DMS153 treated with DMSO at 0.1 percent for 48 hours (cell line): ENCODE measurements around the gene LGALS3BP.
"Not testable (repeated sequence)": the region's sequence is repeated elsewhere in the genome, so short reads cannot be mapped to it uniquely, and the experiment has no call there.

Source experiments
- DNase-seq: peaks from one replicate; lab custom pipeline; 2025; ENCODE audit not compliant: unreplicated experiment; lab: John Stamatoyannopoulos, UW

LGALS3BP gene

DNA sequence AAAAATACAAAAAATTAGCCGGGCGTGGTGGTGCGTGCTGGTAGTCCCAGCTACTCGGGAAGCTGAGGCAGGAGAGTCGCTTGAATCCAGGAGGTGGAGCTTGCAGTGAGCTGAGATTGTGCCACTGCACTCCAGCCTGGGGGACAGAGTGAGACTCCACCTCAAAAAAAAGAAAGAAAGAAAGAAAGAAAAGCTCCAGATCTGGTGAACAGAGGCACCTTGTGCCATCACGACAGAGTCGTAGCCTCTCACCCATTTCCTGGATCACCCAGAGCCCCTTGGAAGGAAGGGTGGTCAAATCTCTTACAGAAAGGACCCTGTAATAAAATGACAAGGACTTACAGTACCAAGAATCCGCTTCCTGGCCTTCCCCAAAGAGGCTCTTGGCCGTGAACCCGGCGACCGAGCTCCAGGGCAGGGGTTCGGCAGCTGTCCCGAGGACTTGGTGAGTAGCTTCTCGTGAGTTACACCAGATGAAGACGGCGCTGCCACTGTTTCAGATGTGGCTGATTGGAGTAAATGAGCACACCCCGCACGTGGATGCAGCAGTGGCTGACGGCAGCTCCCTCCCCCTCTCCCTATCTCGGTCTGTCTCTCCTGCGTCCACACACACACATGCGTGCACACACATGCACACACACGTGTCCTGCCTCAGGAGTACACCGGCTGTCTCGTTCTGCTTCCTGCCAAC, 13.5 kb downstream of the LGALS3BP start:
- DNase-seq, result no peak

DNA sequence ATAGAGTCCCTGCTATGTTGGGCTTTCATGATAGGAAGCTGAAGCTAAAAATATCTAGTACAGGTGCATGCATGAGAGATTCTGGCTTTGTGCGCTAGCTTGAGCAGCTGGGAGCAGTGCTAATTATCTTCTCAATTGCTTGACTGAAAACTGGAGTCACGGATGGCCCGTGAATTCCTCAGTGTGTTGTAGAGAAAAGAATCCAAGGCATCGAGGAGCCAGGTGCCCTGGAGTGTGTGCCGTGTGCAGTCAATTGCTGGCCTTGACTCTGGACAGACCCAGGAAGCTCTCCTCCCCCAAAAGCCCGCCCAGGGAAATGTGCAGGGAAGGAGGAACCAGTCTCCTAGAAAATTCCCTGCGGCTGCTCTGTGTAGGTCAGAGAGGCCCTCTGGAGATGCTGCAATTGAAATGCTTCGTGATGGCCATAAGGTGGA, 14.2 kb downstream of the LGALS3BP start:
- DNase-seq, result peak; percentile 21

DNA sequence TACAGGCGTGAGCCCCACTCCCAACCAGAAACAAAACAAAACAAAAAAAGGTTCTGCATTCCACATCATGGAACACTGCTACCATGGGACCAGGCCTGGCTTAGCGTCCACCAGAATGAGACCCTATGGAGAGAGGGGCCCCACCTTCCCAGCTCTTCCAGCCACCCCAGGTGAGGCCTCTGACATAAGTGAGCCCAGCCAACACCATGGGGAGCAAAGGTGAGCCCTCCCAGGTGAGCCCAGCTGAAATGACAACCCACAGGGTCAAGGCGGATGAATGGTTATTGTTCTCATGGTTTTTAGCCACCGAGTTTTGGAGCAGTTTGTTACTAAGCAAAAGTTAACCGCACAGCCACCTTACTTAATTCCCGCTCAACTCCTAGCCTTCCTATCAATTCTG, 16.3 kb downstream of the LGALS3BP start:
- DNase-seq, result no peak

DNA sequence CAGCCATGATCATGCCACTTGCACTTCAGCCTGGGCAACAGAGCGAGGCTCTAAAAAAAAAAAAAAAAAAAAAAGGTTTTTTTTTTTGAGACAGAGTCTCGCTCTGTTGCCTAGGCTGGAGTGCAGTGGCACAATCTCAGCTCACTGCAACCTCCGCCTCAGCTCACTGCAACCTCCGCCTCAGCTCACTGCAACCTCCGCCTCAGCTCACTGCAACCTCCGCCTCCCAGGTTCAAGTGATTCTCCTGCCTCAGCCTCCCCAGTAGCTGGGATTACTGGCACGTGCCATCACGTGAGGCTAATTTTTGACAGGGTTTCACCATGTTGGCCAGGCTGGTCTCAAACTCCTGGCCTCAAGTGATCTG, 16.8 kb downstream of the LGALS3BP start:
- DNase-seq, result not testable (repeated sequence)

DNA sequence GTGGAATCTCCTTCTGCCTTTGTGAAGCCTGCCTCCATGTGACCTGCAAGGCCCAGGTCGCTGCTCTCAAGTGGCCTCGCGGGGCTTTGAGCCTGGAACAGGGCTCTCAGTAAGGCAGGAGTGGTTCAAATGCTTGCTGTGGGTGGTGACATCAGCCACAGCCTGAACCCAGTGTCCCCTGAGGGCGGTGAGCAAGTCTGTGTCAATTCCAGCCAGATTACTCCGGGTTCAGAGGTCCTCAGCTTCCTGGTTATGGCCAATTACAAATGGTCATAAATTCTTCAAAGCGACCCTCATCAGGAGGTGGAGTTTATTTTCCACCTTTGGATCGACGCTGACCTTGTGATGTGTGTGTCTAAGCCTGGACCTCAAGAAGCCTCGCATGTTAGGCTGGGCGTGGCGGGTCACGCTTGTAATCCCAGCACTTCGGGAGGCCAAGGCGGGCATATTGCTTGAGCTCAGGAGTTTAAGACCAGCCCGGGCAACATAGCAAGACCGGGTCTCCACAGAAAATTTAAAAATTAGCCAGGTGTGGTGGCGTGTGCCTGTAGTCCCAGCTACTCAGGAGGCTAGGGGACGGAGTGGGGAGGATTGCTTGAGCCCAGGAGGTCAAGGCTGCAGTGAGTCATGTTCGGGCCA, 17.3 kb downstream of the LGALS3BP start:
- no peak for DNase-seq

DNA sequence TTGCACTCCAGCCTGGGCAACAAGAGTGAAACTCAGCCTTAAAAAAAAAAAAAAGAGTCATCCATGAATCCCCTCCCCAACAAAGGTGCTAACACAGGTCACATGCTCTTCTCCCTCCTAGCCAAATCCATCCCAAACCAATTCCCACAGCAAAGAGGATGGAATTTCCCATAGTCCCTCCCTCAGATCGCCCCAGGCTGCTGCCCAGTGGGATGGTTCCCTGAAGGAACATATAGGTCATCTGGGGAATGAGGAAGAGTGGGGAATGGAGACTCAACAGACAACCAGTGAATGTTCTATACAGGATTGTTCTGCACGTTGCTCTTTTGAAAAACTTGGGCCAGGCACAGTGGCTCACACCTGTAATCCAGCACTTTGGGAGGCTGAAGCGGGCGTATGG, 18.2 kb downstream of the LGALS3BP start:
- no peak for DNase-seq

DNA sequence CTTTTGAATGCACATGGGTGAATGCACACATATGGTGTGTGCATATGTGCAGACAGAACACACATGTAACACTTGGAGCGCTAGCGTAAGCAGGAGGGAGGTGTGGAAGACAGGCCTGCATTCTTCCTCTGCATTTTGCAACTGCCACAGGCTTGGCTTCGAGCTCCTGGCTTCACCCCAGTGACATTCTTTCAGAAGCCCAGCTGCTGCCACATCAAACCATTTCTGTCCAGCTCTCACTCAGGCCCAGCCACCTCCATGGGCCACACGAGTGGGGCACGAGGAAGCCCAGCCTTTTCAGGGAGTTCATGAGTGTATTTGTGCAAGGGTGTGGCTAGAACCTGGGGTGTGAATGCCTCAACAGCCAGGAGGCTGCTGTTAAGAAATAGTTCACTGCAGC, 18.8 kb downstream of the LGALS3BP start:
- no peak for DNase-seq

DNA sequence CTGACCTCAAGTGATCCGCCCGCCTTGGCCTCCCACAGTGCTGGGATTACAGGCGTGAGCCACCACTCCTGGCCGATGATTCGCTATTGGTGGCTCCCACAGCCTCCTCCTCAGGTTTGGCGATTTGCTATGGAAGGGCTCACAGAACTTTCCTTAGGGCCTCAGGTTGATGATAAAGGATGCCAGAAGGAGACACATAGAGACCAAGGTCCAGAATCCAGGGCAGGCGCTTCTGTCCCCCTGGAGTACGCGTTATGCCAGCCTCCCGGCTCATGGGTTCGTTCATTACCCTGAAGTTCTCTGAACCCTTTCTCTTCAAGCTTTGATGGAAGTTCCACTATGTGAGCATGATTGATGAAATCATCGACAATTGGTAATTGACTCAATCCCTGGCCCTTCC, 19.9 kb downstream of the LGALS3BP start:
- no peak for DNase-seq

DNA sequence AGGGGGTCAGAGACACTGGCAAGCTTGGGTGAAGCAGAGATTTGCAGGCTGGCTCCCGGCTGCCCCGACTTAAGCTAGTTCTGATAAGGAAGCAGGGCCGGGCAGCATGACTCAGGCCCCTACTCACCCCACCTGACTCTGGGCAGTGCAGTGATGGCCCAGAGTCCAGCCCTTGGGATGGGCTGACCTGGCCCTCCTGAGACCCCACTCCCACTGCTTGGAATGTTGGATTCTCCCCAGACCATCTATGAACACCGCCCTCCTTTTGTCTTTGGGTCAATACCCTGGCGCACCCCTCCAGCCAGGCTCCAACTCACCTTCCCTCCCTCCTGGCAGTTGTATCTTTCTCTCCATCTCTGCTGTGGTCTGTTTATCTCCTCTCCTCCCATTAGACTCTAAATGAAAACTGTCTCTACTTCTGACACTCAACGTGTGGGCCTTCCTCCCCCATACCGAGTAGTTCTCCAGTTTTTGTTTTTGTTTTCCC, 21.0 kb downstream of the LGALS3BP start:
- DNase-seq, result no peak

DNA sequence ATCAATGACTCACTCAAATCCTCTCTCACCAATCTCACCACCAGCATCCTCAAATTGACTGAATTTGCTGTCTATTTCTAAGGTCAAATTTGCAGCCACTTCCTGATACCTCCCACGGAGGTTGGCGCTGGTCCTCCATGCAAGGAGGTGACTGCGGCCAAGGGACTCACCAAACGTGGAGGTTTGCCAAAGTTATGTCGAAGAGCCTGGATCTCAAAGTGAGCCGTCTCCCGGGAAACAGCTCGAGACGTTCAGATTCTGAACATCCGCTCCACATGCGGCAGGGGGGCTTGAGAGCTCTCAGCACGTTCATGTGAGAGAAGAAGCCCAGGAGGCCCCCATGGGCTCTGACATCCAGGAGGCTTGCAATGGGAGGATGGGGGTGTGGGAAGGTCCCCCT, 22.6 kb downstream of the LGALS3BP start:
- DNase-seq, result no peak

DNA sequence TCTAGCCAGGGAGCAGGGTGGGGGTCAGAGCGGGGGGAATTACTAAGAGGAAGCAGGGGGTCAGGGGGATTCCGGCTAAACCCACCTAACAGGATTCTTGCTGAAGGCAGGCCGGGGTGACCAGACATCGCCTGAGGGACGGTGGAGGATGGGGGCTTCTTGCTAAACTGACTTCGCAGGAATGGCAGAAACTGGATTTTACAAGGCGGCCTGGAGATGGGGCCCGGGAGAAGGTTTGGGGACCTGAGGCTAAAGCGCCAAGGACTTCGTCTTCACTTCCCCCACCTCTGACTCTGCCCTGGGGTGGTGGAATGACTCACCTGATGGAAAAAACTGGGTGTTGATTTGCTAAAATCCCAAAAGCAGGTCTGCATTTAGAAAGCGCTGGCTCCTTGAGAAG, 23.5 kb downstream of the LGALS3BP start:
- DNase-seq, result no peak

DNA sequence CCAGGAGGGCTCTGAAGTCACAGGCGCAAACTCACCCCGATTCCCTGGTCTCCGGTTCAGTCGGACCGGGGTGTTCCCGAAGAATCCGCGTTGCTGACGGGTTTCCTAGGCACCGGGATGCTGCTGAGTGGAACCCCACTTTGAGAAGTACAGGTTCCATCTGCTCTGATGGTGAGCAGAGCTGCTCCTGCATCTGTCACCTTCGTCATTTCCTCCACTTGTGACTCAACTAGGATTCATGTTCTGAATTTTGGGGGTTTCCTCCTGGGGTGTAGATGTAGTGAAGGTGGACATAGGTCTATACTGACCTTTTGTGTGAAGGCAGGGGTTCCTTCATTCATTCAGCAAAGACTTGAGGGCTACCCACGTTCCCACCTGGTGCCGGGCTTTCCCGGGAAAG, 25.0 kb downstream of the LGALS3BP start:
- no peak for DNase-seq

DNA sequence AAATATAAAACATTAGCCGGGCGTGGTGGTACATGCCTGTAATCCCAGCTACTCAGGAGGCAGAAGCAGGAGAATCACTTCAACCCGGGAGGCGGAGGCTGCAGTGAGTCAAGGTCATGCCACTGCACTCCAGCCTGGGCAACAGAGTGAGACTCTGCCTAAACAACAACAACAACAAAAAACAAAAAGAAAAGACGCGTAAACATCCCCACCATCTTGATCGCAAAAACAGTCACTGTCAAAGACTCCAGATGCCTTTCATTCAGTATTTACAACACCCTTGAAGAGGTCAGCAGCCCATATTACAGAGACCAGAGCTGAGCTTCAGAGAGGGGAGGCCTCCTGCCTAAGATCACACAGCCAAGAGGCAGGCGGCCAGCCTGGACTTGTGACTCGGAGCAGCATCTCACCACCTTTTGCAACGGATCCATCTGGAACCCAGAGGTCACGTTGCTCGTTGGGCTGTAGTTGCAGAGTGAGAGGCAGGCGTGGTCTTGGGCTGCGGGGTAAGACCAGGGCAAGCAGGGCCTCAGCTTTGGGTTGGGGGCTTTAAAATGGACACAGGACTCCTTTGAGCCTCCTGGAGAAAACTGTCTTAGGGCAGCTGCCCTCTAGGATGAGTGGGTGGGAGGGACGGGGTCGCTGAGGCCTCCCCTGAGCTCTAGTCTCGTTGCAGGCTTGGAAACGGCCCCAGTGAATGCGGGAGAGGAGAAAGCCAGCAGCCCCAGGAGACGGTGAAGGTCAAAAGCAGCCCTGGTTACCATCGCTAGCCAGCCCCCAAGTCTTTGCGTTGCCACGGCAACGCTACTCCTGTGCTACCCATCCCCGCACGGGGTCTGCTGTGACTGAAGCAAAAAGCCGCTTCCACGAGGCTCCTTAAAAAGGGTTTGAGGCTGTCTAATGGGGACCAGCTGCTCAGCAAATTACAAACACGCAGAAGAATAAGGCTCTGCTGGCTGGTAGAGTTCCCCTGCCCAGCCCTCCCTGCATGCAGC, 26.1 kb downstream of the LGALS3BP start:
- DNase-seq, result no peak

DNA sequence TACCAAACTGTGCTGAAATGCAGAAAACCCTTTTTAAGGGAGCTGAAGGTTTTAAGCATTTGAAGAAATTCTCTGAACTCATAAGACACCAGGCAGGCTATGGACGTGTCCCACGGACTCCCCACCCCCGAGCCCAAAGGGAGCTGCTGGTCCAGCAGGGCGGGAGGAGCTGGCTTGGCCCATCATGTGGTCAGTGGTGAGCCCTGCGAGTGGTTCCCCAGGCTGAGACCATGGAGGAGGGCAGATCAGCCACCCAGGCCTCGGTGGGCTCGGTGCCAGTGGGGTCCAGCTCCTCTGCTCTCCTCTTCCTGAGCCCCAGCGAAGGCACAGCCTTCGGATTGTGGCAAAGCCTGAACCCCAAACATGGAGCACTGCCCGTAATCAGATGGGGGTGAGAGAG, 27.0 kb downstream of the LGALS3BP start:
- DNase-seq, result no peak

DNA sequence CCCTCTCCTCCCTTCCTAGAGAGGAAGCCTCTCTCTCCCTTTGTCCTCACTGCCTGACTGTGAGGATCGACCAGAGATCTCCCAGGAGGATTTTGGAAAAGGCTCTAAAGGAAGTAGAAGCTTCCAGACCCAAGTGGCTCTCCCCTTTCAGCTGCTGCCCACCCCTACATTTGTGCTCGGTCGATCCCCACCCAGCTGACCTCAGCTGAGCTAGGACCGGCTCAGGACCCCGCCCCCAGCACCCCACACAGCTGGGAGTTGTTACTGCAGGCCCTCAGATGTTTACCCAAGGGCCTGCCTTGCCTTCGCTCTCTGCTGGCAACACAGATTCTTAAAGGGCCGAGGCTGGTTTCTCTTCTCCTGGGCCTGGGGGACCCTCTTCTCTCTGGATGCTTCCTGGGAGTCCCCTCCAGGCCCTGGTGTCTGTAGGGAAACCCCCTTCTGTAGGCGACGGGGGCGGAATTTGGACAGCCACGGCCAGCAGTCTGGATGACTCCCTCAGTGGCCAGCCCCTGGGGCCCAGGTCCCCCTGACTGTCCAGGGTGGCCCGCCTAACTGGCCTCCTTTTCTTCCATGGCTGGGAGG, 27.7 kb downstream of the LGALS3BP start:
- DNase-seq, result no peak

DNA sequence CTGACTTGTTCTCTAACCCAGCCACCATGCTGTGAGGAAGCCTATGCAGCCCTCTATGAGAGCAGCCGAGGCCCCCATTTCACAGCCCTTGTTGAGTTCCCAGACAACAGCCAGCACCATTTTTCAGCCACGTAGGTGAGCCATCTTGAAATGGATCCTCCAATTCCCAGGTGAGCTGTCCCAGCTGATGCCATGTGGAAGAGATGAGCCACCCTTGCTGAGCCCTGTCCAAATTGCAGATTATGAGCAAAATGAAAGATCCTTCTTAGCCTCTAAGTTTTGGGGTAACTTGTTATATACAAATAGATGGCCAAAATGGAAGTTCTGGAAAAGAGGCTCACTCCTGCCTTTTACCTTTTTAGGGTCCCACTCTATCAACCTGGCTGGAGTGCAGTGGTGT, 28.9 kb downstream of the LGALS3BP start:
- DNase-seq, result no peak

DNA sequence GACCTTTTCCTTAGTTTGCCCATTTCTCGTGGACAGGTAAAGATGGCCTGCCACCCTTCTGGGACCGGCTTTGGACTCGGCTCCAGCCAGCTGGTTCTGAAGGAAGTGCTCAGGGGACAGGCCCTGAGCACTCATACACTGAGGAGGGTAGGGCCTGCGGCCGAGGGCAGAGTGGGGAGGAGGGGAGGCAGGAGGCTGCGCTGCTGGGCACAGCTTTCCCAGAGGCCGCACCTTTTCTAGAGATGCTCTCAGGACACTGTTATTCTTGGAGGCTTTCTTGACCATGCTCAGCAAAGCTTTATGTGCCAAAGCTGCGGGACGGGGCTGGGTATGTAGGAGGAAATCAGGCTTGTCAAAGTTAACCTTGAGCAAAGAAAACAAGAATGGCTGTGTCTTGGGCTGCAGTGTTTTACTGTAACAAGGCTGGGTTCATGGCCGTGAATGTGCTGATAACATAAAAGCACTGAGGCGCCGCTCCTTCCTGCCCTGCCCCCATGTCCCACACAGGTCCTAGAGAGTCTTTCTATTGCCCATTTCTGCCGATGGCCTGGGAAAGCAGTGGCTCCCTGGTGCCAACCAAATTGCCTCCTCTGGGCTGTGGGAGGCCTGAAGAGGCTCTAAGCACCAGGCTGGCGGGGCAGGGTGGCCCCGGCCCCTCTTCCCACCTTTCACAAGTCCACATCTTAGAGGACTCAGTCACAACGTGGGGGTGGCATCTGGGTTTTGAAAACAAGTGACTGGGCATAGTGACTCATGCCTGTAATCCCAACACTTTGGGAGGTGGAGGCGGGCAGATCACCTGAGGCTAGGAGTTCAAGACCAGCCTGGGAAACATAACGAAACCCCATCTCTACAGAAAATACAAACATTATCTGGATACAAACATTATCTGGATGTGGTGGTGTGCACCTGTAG, 32.2 kb downstream of the LGALS3BP start:
- DNase-seq, result no peak

DNA sequence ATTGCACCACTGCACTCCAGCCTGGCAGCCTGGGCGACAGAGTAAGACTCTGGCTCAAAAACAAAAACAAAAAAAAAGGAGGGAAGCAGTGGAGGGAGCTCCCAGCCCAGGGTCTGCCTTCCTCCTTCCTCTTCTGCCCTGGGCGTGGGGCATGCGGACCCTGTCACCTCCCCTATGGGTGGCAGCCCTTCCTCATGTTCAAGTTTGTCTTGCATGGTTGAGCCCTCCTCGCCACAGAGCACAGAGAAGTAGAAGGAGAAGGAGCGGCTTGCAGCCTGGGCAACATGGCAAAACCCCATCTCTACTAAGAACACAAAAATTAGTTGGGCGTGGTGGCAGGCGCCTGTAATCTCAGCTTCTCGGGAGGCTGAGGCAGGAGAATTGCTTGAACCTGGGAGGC, 33.1 kb downstream of the LGALS3BP start:
- no peak for DNase-seq

DNA sequence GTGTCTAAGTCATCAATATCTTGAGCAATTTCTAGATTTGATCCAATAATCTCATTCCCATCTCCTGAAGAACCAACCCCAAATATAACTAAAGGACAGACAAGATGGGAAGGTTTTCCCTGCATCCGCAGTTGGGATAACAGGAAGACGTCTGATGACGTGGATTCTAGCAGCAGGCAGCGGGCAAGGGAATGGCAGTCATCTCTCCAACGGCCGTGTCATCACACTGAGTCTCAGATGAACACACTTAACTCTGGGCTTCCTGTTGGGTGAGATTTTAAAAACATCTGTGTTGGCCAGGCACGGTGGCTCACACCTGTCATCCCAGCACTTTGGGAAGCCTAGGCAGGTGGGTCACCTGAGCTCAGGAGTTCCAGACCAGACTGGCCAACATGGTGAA, 33.6 kb downstream of the LGALS3BP start:
- no peak for DNase-seq

DNA sequence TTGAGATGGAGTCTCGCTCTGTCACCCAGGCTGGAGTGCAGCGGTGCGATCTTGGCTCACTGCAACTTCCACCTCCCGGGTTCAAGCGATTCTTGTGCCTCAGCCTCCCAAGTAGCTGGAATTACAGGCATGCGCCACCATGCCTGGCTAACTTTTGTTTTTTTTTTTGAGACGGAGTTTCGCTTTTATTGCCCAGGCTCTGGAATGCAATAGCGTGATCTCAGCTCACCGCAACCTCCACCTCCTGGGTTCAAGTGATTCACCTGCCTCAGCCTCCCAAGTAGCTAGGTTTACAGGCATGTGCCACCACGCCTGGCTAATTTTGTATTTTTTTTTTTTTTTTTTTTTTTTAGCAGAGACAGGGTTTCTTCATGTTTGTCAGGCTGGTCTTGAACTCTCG, 34.3 kb downstream of the LGALS3BP start:
- not testable (repeated sequence) for DNase-seq
